PC-9 (cell line): Measurements from ENCODE around the gene PSRC1. TPM values are rescaled to one million over a fixed set of nuclear protein-coding genes. Genes with fewer than 3 reads are reported as not detected.
A peak's percentile ranks its signal among the peaks of the same experiment; 100 is the strongest.

Experiments used
- BruUV-seq: library from RNA; stranded (reverse); fragments of 400-500 nt; replicated peaks from 2 replicates; lab custom pipeline; 2021; lab: Mats Ljungman, UMichigan
- CTCF ChIA-PET: fragments of 300-600 bp; sonication (Branson Sonifier 250); formaldehyde crosslinking; loops from one replicate; lab custom pipeline; 2022; ENCODE audit warnings: antibody characterized with exemption; lab: Charles Lee
- POLR2A ChIA-PET: fragments of 300-600 bp; sonication (Branson Sonifier 250); formaldehyde crosslinking; loops from one replicate; lab custom pipeline; 2022; ENCODE audit warnings: antibody characterized with exemption; ENCODE audit not compliant: unreplicated experiment; lab: Charles Lee
- DNase-seq, 2 experiments: peaks; one replicate each; pipeline versions ENCODE4 v3.0.0 to v3.0.0-alpha.2; 2015 to 2022; ENCODE audit warnings: mixed read lengths in 1 of 2
- H2AFZ ChIP-seq: fragments of 200-600 bp; sonication (generic); 2 replicates; pipeline ENCODE4 v1.8.1; 2017; ENCODE audit warnings: antibody characterized with exemption
- H3F3A ChIP-seq: fragments of 200-600 bp; sonication (generic); 2 replicates; pipeline ENCODE4 v1.8.1; 2017; ENCODE audit warnings: antibody characterized with exemption, mild to moderate bottlenecking, low read depth; ENCODE audit not compliant: insufficient read depth
- H3K27ac ChIP-seq: fragments of 200-600 bp; sonication (generic); 2 replicates; pipeline ENCODE4 v1.6.1; 2016; ENCODE audit warnings: mixed run types
- H3K27me3 ChIP-seq: fragments of 200-600 bp; sonication (generic); 2 replicates; pipeline ENCODE4 v1.6.1; 2016; ENCODE audit warnings: low read depth, mixed run types; ENCODE audit not compliant: insufficient read depth
- H3K36me3 ChIP-seq: fragments of 200-600 bp; sonication (generic); 2 replicates; pipeline ENCODE4 v1.6.1; 2016; ENCODE audit warnings: low read depth, mixed run types
- H3K4me1 ChIP-seq: fragments of 200-600 bp; sonication (generic); replicated peaks from 2 replicates; pipeline ENCODE4 v1.6.1; 2016; ENCODE audit warnings: mixed run types; ENCODE audit not compliant: insufficient read depth
- H3K4me2 ChIP-seq: fragments of 200-600 bp; sonication (generic); 2 replicates; pipeline ENCODE4 v1.6.1; 2017; ENCODE audit warnings: mixed run types
- H3K4me3 ChIP-seq: fragments of 200-600 bp; sonication (generic); 2 replicates; pipeline ENCODE4 v1.6.1; 2016; ENCODE audit warnings: mixed run types
- H3K79me2 ChIP-seq: fragments of 200-600 bp; sonication (generic); 2 replicates; pipeline ENCODE4 v1.6.1; 2017; ENCODE audit warnings: low read depth, mixed run types
- H3K9me2 ChIP-seq: fragments of 200-600 bp; sonication (generic); 2 replicates; pipeline ENCODE4 v1.8.1; 2017; ENCODE audit warnings: mild to moderate bottlenecking; ENCODE audit not compliant: insufficient read depth
- H3K9me3 ChIP-seq: fragments of 200-600 bp; sonication (generic); 2 replicates; pipeline ENCODE4 v1.8.1; 2016; ENCODE audit warnings: low read depth; ENCODE audit not compliant: insufficient read depth
- H4K20me1 ChIP-seq: fragments of 200-600 bp; sonication (generic); 2 replicates; pipeline ENCODE4 v1.8.1; 2017; ENCODE audit not compliant: insufficient read depth
- EZH2 ChIP-seq: fragments of 200-600 bp; sonication (generic); IDR thresholded peaks from 2 replicates; pipeline ENCODE4 v1.8.0; 2017; ENCODE audit warnings: antibody characterized with exemption, low read depth
- intact Hi-C: fragments of 100-400 bp; cut with micrococcal nuclease; formaldehyde crosslinking; loops from one replicate; pipeline ENCODE4 v1.10.0; 2022; ENCODE audit not compliant: unreplicated experiment
- total RNA-seq: library from RNA; stranded (reverse); gene quantifications from 2 replicates; pipeline ENCODE4 v1.2.3, GENCODE V29; 2021
- TF ChIP-seq, protein P1 (sequence below): fragments of 200-600 bp; sonication (generic); conservative IDR thresholded peaks from 2 replicates; pipeline ENCODE4 v1.6.1; 2017; ENCODE audit warnings: mixed run types, antibody characterized with exemption, mild to moderate bottlenecking, moderate library complexity

Gene PSRC1
- total RNA-seq, 1 experiment from 2014 or later: 26.4 TPM

DNA sequence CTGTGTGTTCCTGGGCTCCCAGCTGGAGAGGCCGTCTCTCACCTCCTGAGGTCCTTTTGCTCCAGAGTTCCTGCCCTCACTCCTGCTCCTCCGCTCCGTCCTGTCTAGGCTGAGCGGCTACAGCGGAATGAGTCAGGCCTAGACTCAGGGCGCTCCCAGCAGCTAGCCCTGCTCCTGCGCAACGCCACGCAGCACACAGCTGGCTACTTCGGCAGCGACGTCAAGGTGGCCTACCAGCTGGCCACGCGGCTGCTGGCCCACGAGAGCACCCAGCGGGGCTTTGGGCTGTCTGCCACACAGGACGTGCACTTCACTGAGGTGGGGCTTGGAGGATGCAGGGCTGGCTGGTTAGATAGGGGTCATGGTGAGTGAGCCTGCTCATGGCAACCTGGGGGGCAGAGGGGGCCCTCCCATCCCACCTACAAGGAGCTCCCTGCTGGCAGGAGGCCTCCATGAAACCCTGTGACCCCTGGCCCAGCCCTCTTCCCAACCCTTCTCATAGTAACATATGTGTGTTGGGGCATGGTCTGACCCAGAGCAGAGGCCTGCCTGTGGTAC is 15.1 kb downstream of the PSRC1 start:
- ChIA-PET CTCF (no interaction called here), POLR2A (no interaction called here)
- H3K27me3 ChIP-seq: no peaks in the 10 kb centered on the region
- H3K9me3 ChIP-seq: no peaks in the 10 kb centered on the region
- TF ChIP-seq EZH2: no peak
- TF ChIP-seq, protein P1, sequence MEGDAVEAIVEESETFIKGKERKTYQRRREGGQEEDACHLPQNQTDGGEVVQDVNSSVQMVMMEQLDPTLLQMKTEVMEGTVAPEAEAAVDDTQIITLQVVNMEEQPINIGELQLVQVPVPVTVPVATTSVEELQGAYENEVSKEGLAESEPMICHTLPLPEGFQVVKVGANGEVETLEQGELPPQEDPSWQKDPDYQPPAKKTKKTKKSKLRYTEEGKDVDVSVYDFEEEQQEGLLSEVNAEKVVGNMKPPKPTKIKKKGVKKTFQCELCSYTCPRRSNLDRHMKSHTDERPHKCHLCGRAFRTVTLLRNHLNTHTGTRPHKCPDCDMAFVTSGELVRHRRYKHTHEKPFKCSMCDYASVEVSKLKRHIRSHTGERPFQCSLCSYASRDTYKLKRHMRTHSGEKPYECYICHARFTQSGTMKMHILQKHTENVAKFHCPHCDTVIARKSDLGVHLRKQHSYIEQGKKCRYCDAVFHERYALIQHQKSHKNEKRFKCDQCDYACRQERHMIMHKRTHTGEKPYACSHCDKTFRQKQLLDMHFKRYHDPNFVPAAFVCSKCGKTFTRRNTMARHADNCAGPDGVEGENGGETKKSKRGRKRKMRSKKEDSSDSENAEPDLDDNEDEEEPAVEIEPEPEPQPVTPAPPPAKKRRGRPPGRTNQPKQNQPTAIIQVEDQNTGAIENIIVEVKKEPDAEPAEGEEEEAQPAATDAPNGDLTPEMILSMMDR: no peak
- BruUV-seq: no TSS peak
- peaks cover 15% of the 10 kb centered on the region for H3K4me1 ChIP-seq
- H3K27ac ChIP-seq: no peak overlapping the region
- H3F3A ChIP-seq: peaks cover 11% of the 10 kb centered on the region; the same call in 1 of the 2 replicates
- H3K36me3 ChIP-seq: no peaks in the 10 kb centered on the region
- DNase-seq: no peak
- no peaks in the 10 kb centered on the region for H4K20me1 ChIP-seq
- no peak overlapping the region for H3K4me3 ChIP-seq
- intact Hi-C loops: loop anchor here (10.0 kb wide), 1 partner anchor 313 kb away; no protein-coding TSS in a partner anchor
- no peak overlapping the region for H2AFZ ChIP-seq
- H3K9me2 ChIP-seq: no peaks in the 10 kb centered on the region
- H3K79me2 ChIP-seq: no peaks in the 10 kb centered on the region
- H3K4me2 ChIP-seq: no peak overlapping the region

DNA sequence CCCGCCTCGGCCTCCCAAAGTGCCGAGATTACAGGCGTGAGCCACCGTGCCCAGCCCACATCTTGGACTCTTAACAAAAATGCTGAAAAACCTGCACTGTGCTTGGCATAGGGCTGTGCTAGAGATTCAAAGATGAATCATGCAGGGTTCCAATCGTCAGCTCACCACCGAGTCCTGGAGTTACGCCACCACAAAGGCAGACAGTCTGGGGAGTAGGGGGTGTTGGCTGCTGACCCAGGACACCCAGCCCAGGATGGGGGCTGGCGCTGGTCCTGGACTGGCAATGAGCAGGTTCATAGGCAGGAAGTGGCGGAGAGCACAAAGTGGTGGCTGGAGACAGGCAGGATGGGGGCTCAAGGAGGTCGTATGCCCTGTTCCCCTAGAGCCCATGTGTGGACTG is 16.0 kb downstream of the PSRC1 start:
- Histone ChIP-seq H3K4me2 (0 out of 2 replicates have a peak overlapping the region, but pooled peaks have one; percentile 13), H3K79me2 (no peaks in the 10 kb centered on the region), H4K20me1 (no peaks in the 10 kb centered on the region), H3K27ac (peak overlapping the region; percentile 29; the same call in 1 of the 2 replicates), H3K27me3 (no peaks in the 10 kb centered on the region), H3F3A (peaks cover 11% of the 10 kb centered on the region; the same call in 1 of the 2 replicates), H3K9me3 (no peaks in the 10 kb centered on the region), H3K9me2 (no peaks in the 10 kb centered on the region), H3K4me3 (no peak overlapping the region), H2AFZ (no peak overlapping the region), H3K4me1 (peaks cover 10% of the 10 kb centered on the region), H3K36me3 (no peaks in the 10 kb centered on the region)
- ChIA-PET POLR2A (no interaction called here), CTCF (no interaction called here)
- TF ChIP-seq, protein P1: no peak
- TF ChIP-seq EZH2: no peak
- BruUV-seq: no TSS peak
- intact Hi-C loops: loop anchor here (10.0 kb wide), 1 partner anchor 312 kb away; no protein-coding TSS in a partner anchor
- DNase-seq: peak; percentile 32 to 85

DNA sequence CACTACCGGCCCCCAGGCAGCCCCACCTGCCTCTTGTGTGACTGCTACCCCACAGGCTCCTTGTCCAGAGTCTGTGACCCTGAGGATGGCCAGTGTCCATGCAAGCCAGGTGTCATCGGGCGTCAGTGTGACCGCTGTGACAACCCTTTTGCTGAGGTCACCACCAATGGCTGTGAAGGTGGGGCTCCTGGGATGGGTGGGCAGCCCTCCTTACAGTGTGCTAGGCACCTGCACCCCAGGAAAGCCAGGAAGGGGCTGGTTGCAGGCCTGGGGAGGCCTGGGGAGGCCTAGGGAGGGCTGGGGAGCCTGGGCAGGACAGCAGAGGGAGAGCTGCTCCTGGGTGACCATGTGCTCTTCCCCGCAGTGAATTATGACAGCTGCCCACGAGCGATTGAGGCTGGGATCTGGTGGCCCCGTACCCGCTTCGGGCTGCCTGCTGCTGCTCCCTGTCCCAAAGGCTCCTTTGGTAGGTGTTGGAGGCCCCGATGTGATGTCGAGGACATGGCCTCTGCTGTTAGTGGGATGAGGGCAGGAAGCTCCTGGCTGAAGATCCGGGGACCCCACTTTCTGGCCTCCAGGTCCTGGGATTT is 17.1 kb downstream of the PSRC1 start:
- Histone ChIP-seq H3K27me3 (no peaks in the 10 kb centered on the region), H3K36me3 (no peaks in the 10 kb centered on the region), H2AFZ (no peak overlapping the region), H3F3A (peaks cover 11% of the 10 kb centered on the region; the same call in 1 of the 2 replicates), H3K27ac (no peak overlapping the region), H3K4me3 (no peak overlapping the region), H3K4me1 (peaks cover 10% of the 10 kb centered on the region), H3K9me2 (no peaks in the 10 kb centered on the region), H3K4me2 (no peak overlapping the region), H3K79me2 (no peaks in the 10 kb centered on the region), H4K20me1 (no peaks in the 10 kb centered on the region), H3K9me3 (no peaks in the 10 kb centered on the region)
- BruUV-seq: no TSS peak
- TF ChIP-seq EZH2: no peak
- TF ChIP-seq, protein P1: no peak
- intact Hi-C loops: loop anchor here (10.0 kb wide), 1 partner anchor 311 kb away; no protein-coding TSS in a partner anchor
- CTCF ChIA-PET: interaction anchor here (0.5 kb wide), 1 partner anchor 9 kb away, joined by 3 read pairs; no protein-coding TSS in a partner anchor
- DNase-seq: no peak
- POLR2A ChIA-PET: no interaction called here
